Lung (tissue), 12 donors: ENCODE data around the gene SELENOT. TPM values are rescaled to one million over a fixed set of nuclear protein-coding genes. Genes with fewer than 3 reads are reported as not detected.

ENCODE experiments used
- ATAC-seq: fragments of 200-7000 bp; cut with Tn5 transposase; one replicate; pipeline ENCODE4 v1.9.1; 2020; ENCODE audit warnings: moderate number of reproducible peaks; ENCODE audit not compliant: insufficient read depth, low FRiP score
- DNase-seq, 3 donors: peaks; one replicate each; pipeline ENCODE4 v3.0.0-alpha.2; 2013 to 2017
- H3K27ac ChIP-seq, 2 donors: one replicate each; pipeline ENCODE4 v1.5.1; 2013; ENCODE audit warnings: mild to moderate bottlenecking in 2 of 2, moderate library complexity in 2 of 2, control low read depth in 1 of 2, inconsistent platforms in 1 of 2, low read depth in 1 of 2, low read length in 1 of 2
- H3K27me3 ChIP-seq, 3 donors: one replicate each; pipeline ENCODE4 v1.5.1; 2013; ENCODE audit warnings: low read length in 2 of 3; ENCODE audit not compliant: control insufficient read depth in 3 of 3, insufficient read depth in 3 of 3
- H3K36me3 ChIP-seq, 4 donors: one replicate each; pipeline ENCODE4 v1.5.1; 2013; ENCODE audit warnings: low read length in 4 of 4, mild to moderate bottlenecking in 1 of 4, moderate library complexity in 1 of 4; ENCODE audit not compliant: control insufficient read depth in 4 of 4, insufficient read depth in 4 of 4
- H3K4me1 ChIP-seq, 5 donors: one replicate each; pipeline ENCODE4 v1.5.1; 2013; ENCODE audit warnings: low read length in 5 of 5, mild to moderate bottlenecking in 2 of 5, moderate library complexity in 1 of 5; ENCODE audit not compliant: control insufficient read depth in 5 of 5, insufficient read depth in 5 of 5
- H3K4me3 ChIP-seq: one replicate; pipeline ENCODE4 v1.5.1; 2013; ENCODE audit warnings: mild to moderate bottlenecking, control low read depth, moderate library complexity
- H3K9ac ChIP-seq, 2 donors: one replicate each; pipeline ENCODE4 v1.5.1; 2013; ENCODE audit warnings: low read length in 2 of 2, control low read depth in 1 of 2; ENCODE audit not compliant: insufficient read depth in 1 of 2
- H3K9me3 ChIP-seq, 4 donors: one replicate each; pipeline ENCODE4 v1.5.1; 2013; ENCODE audit warnings: low read length in 3 of 4, mild to moderate bottlenecking in 1 of 4, moderate library complexity in 1 of 4; ENCODE audit not compliant: control insufficient read depth in 4 of 4, insufficient read depth in 3 of 4
- CTCF ChIP-seq: IDR thresholded peaks from 2 replicates; pipeline ENCODE4 v1.5.1; 2012; ENCODE audit warnings: mild to moderate bottlenecking; ENCODE audit errors: control extremely low read depth, extremely low read depth
- WGBS, 2 donors: extraction: QIAGEN DNeasy Blood & Tissue Kit; methylation state at CpG; one replicate each; pipeline ENCODE4 v1.1.7; 2013; 5-methylcytosine and 5-hydroxymethylcytosine counted together
- polyA plus RNA-seq, 2 donors: library from polyadenylated mRNA; stranded (reverse); fragments of 200-250 nt; gene quantifications; one replicate each; pipeline ENCODE4 v1.2.1, GENCODE V29; 2013
- total RNA-seq, 2 donors: library from RNA; depleted of rRNA in 1 of 2; stranded (reverse); fragments of >200 nt in 1 of 2; gene quantifications; one replicate each; pipeline ENCODE4 v1.2.1, GENCODE V29; 2014 to 2021
- donor health status: control.
- donor health status: control.
- donor health status: Bipolar disorder and iron deficiency.
- donor health status: healthy.
- donor health status: DM: yes; HTN: yes; CAD: no.

The SELENOT gene
- total and polyA plus RNA-seq, 4 donors, result 27.4 to 194 (median 109) TPM

GRCh38 chr3:150662410-150663200 lies 59.5 kb downstream of the SELENOT start:
- no peaks in the 10 kb centered on the region for H3K36me3 ChIP-seq
- no peaks in the 10 kb centered on the region for H3K4me1 ChIP-seq
- WGBS, 2 donors, result 59 to 68% methylated on average over 7 of the region's 7 CpGs
- no peak for DNase-seq
- H3K9me3 ChIP-seq, result no peaks in the 10 kb centered on the region
- no peak overlapping the region for H3K9ac ChIP-seq
- no peaks in the 10 kb centered on the region for H3K27me3 ChIP-seq
- no peak for TF ChIP-seq CTCF
- no peak overlapping the region for H3K27ac ChIP-seq
- H3K4me3 ChIP-seq, result no peak overlapping the region
- no peak for ATAC-seq

- Histone ChIP-seq H3K9me3 (no peaks in the 10 kb centered on the region), H3K9ac (no peak overlapping the region), H3K4me1 (no peaks in the 10 kb centered on the region), H3K36me3 (no peaks in the 10 kb centered on the region), H3K27me3 (no peaks in the 10 kb centered on the region), H3K27ac (no peak overlapping the region), H3K4me3 (no peak overlapping the region)
- ATAC-seq (no peak), DNase-seq (no peak)
- 92 to 97% methylated on average over 8 of the region's 8 CpGs for WGBS, 2 donors
- TF ChIP-seq CTCF, result no peak
Measured at GRCh38 chr3:150663461-150663860, 60.3 kb downstream of the SELENOT start.

- TF ChIP-seq CTCF, result no peak
- Histone ChIP-seq H3K9me3 (no peaks in the 10 kb centered on the region), H3K36me3 (no peaks in the 10 kb centered on the region), H3K27ac (no peak overlapping the region), H3K9ac (no peak overlapping the region), H3K27me3 (no peaks in the 10 kb centered on the region), H3K4me1 (no peaks in the 10 kb centered on the region), H3K4me3 (no peak overlapping the region)
- DNase-seq (no peak), ATAC-seq (no peak)
- 64 to 67% methylated on average over 5 of the region's 5 CpGs for WGBS, 2 donors
Measured at GRCh38 chr3:150666167-150666566, 63.0 kb downstream of the SELENOT start.
